Measurements from ENCODE around the gene ADGRB3.

DNA sequence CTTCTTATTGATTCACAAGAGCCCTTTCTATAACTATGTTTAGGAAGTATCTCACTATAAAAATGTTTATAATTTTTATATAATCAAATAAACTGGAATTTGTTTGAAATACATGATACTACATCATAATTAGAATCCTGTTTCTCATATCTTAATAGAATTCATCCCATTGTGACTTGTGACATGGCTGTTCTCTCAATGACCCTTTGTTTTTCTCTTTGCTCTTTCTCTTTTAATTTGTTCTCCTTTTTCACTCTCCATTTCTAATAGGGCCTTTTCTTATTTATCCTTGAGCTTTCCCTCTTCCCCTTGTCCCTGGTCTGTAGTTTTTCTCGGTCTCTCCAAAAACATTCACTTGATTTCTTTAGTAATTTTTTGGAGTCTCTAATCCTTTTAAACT lies 111.3 kb downstream of the ADGRB3 start:
- TF ChIP-seq EZH2 (IDR thresholded peaks at IDR 0.05) (no peak), POLR2AphosphoS5 (IDR thresholded peaks at IDR 0.05; ENCODE audit: borderline replicate concordance, low read depth, low read length) (no peak), FOXP2 (optimal IDR thresholded peaks at IDR 0.05; ENCODE audit: control extremely low read depth, extremely low read length, insufficient read depth) (no peak)

Data from SK-N-MC (cell line).